Gastroesophageal sphincter (tissue), 4 donors: ENCODE measurements around the gene C17orf50. TPM values are rescaled to one million over a fixed set of nuclear protein-coding genes. Genes with fewer than 3 reads are reported as not detected.

Source experiments
- ATAC-seq: fragments of 150-250 bp; one replicate; pipeline ENCODE4 v1.9.1; 2016; ENCODE audit warnings: mild to moderate bottlenecking, moderate library complexity
- H3K27ac ChIP-seq, 4 donors: fragments of 200-600 bp; sonication (generic) in 3 of 4; 1 replicate in 3 of 4; 2 replicates in 1 of 4; pipeline ENCODE4 v1.5.1; 2016 to 2019
- H3K27me3 ChIP-seq: fragments of 200-600 bp; sonication (generic); one replicate; pipeline ENCODE4 v1.5.1; 2019
- H3K36me3 ChIP-seq, 2 donors: fragments of 200-600 bp; sonication (generic); one replicate each; pipeline ENCODE4 v1.5.1; 2019; ENCODE audit warnings: control low read depth in 1 of 2
- H3K4me1 ChIP-seq, 3 donors: fragments of 200-600 bp; sonication (generic); 1 replicate in 2 of 3; 2 replicates in 1 of 3; pipeline ENCODE4 v1.5.1; 2016 to 2019; ENCODE audit warnings: control low read depth in 2 of 3
- H3K4me3 ChIP-seq, 2 donors: fragments of 200-600 bp; sonication (generic); one replicate each; pipeline ENCODE4 v1.5.1; 2019; ENCODE audit warnings: mild to moderate bottlenecking in 1 of 2, moderate library complexity in 1 of 2
- H3K9me3 ChIP-seq, 3 donors: fragments of 200-600 bp; sonication (generic); one replicate each; pipeline ENCODE4 v1.5.1; 2017 to 2019; ENCODE audit warnings: control low read depth in 2 of 3
- CTCF ChIP-seq, 4 experiments: fragments of 200-600 bp in 2 of 4; fragments of 450-650 bp in 2 of 4; sonication (generic) in 1 of 4; IDR thresholded peaks; one replicate each; pipeline ENCODE4 v1.5.1; 2017 to 2019; ENCODE audit warnings: antibody characterized with exemption in 4 of 4, mild to moderate bottlenecking in 2 of 4, moderate library complexity in 2 of 4
- EP300 ChIP-seq: sonication (generic); formaldehyde crosslinking; IDR thresholded peaks from one replicate; pipeline ENCODE4 v1.6.1; 2017; ENCODE audit warnings: antibody characterized with exemption, mild to moderate bottlenecking
- POLR2A ChIP-seq, 2 donors: fragments of 450-650 bp; IDR thresholded peaks; one replicate each; pipeline ENCODE4 v1.6.1; 2017; ENCODE audit warnings: antibody characterized with exemption in 2 of 2, mild to moderate bottlenecking in 2 of 2, moderate library complexity in 1 of 2
- POLR2AphosphoS5 ChIP-seq: sonication (generic); formaldehyde crosslinking; IDR thresholded peaks from one replicate; pipeline ENCODE4 v1.6.1; 2017; ENCODE audit warnings: antibody characterized with exemption
- WGBS, 2 donors: methylation state at CpG; one replicate each; pipeline ENCODE4 v1.1.5; 2018; ENCODE audit warnings: low coverage in 1 of 2; 5-methylcytosine and 5-hydroxymethylcytosine counted together
- total RNA-seq, 4 donors: library from RNA; depleted of rRNA; stranded (reverse); fragments of >200 nt; gene quantifications; one replicate each; pipeline ENCODE4 v1.1.0, GENCODE V29; 2016

Gene C17orf50
- total RNA-seq, 4 donors from 2014 or later: not detected

GRCh38 chr17:35795007-35795870, 34.6 kb downstream of the C17orf50 start, which contains the start of gene MMP28:
MMP28 (minus strand) TSS chr17:35795641; CDS start chr17:35795377, 264 bp downstream.
- peaks cover 5% of the 10 kb centered on the region for H3K27me3 ChIP-seq
- no peaks in the 10 kb centered on the region for H3K36me3 ChIP-seq
- peak; percentile 75 for ATAC-seq
- no CpG with 5 or more reads among the region's 89 CpGs for WGBS, 2 donors
- H3K27ac ChIP-seq: peak within 1 kb of the TSS; percentile 13 to 87 (median 82)
- H3K9me3 ChIP-seq: no peaks in the 10 kb centered on the region
- peak within 1 kb of the TSS; percentile 60 to 80 for H3K4me3 ChIP-seq
- no peak for TF ChIP-seq CTCF (IDR thresholded peaks at IDR 0.05)
- TF ChIP-seq POLR2AphosphoS5: peak; percentile 72
- TF ChIP-seq EP300: no peak
- TF ChIP-seq POLR2A (IDR thresholded peaks at IDR 0.05): peak; percentile 66 to 77
- peaks cover 2 to 71% (median 11%) of the 10 kb centered on the region in 3 donors for H3K4me1 ChIP-seq

GRCh38 chr17:35795871-35796265, 35.2 kb downstream of the C17orf50 start:
- H3K27ac ChIP-seq: peak overlapping the region in 3 of 4 donors; percentile 76 to 87 (median 87)

GRCh38 chr17:35796942-35797341, 36.3 kb downstream of the C17orf50 start:
- no peak overlapping the region for H3K4me3 ChIP-seq
- H3K27me3 ChIP-seq: peaks cover 5% of the 10 kb centered on the region
- H3K9me3 ChIP-seq: no peaks in the 10 kb centered on the region
- no peak for ATAC-seq
- peaks cover 8 to 87% (median 25%) of the 10 kb centered on the region in 3 donors for H3K4me1 ChIP-seq
- H3K27ac ChIP-seq: peak overlapping the region in 1 of 4 donors; percentile 40
- no peak for TF ChIP-seq EP300
- no peak for TF ChIP-seq CTCF (IDR thresholded peaks at IDR 0.05)
- TF ChIP-seq POLR2AphosphoS5: no peak
- TF ChIP-seq POLR2A (IDR thresholded peaks at IDR 0.05): no peak
- no peaks in the 10 kb centered on the region for H3K36me3 ChIP-seq
- WGBS, 2 donors: 80% methylated on average over 1 of the region's 1 CpG; no CpG with 5 or more reads in 1 of the 2 donors

More at GRCh38 chr17:35795871-35796265, 35.2 kb downstream of the C17orf50 start:
- Histone ChIP-seq H3K4me3 (peak overlapping the region; percentile 60 to 80), H3K36me3 (no peaks in the 10 kb centered on the region), H3K27me3 (peaks cover 5% of the 10 kb centered on the region), H3K4me1 (peaks cover 5 to 78% (median 18%) of the 10 kb centered on the region in 3 donors), H3K9me3 (no peaks in the 10 kb centered on the region)
- no peak for ATAC-seq
- no peak for TF ChIP-seq POLR2AphosphoS5
- TF ChIP-seq POLR2A (IDR thresholded peaks at IDR 0.05): no peak
- no peak for TF ChIP-seq EP300
- no peak for TF ChIP-seq CTCF (IDR thresholded peaks at IDR 0.05)
- 44 to 80% methylated on average over 1 to 4 of the region's 8 CpGs for WGBS, 2 donors

GRCh38 chr17:35797370-35797769, 36.7 kb downstream of the C17orf50 start:
- WGBS, 2 donors: 80 to 88% methylated on average over 1 to 2 of the region's 4 CpGs
- TF ChIP-seq POLR2A (IDR thresholded peaks at IDR 0.05) (no peak), EP300 (no peak), POLR2AphosphoS5 (no peak)
- H3K4me1 ChIP-seq: peaks cover 8 to 87% (median 28%) of the 10 kb centered on the region in 3 donors

GRCh38 chr17:35797918-35798317, 37.2 kb downstream of the C17orf50 start:
- TF ChIP-seq EP300 (no peak), POLR2AphosphoS5 (no peak), CTCF (IDR thresholded peaks at IDR 0.05) (no peak), POLR2A (IDR thresholded peaks at IDR 0.05) (no peak)
- WGBS, 2 donors: 62 to 74% methylated on average over 3 to 5 of the region's 5 CpGs
- Histone ChIP-seq H3K4me3 (no peak overlapping the region), H3K27me3 (peaks cover 5% of the 10 kb centered on the region), H3K36me3 (no peaks in the 10 kb centered on the region), H3K9me3 (no peaks in the 10 kb centered on the region), H3K4me1 (peaks cover 8 to 83% (median 28%) of the 10 kb centered on the region in 3 donors), H3K27ac (peak overlapping the region in 3 of 4 donors; percentile 73 to 79 (median 78))
- ATAC-seq: no peak

More at GRCh38 chr17:35797370-35797769, 36.7 kb downstream of the C17orf50 start:
- H3K27me3 ChIP-seq: peaks cover 5% of the 10 kb centered on the region
- H3K27ac ChIP-seq: peak overlapping the region in 2 of 4 donors; percentile 73 to 79
- no peak for ATAC-seq
- no peak overlapping the region for H3K4me3 ChIP-seq
- no peaks in the 10 kb centered on the region for H3K9me3 ChIP-seq
- H3K36me3 ChIP-seq: no peaks in the 10 kb centered on the region
